ENCODE data around the gene KCNJ6. TPM values are rescaled to one million over a fixed set of nuclear protein-coding genes. Genes with fewer than 3 reads are reported as not detected.

KCNJ6 gene
- total RNA-seq, 1 experiment from 2014 or later: not detected

GRCh38 chr21:37819372-37819771 lies 96.9 kb downstream of the KCNJ6 start:
- CTCF ChIA-PET: no interaction called here
- Histone ChIP-seq H3K4me1 (0 out of 2 replicates have a peak, but pooled peaks cover 10% of the 10 kb centered on the region), H3K27me3 (replicated peaks; ENCODE audit: control insufficient read depth, insufficient read depth, low read length) (no peaks in the 10 kb centered on the region), H3K9me3 (no peaks in the 10 kb centered on the region), H3K4me3 (ENCODE audit: low read depth, low read length) (no peak overlapping the region), H3K36me3 (ENCODE audit: control insufficient read depth, insufficient read depth, low read length) (no peaks in the 10 kb centered on the region)
- H3K36me3 Mint-ChIP-seq (ENCODE audit: insufficient read depth, unreplicated experiment): no peaks in the 10 kb centered on the region
- H3K4me3 Mint-ChIP-seq (ENCODE audit: unreplicated experiment): no peak overlapping the region
- BruUV-seq (replicated peaks): no TSS peak
- no peak for DNase-seq
- H3K4me1 Mint-ChIP-seq (ENCODE audit: low read depth, unreplicated experiment): peaks cover 6% of the 10 kb centered on the region
- H3K9me3 Mint-ChIP-seq (ENCODE audit: unreplicated experiment): no peaks in the 10 kb centered on the region
- POLR2A ChIA-PET: no interaction called here
- TF ChIP-seq, protein P1, sequence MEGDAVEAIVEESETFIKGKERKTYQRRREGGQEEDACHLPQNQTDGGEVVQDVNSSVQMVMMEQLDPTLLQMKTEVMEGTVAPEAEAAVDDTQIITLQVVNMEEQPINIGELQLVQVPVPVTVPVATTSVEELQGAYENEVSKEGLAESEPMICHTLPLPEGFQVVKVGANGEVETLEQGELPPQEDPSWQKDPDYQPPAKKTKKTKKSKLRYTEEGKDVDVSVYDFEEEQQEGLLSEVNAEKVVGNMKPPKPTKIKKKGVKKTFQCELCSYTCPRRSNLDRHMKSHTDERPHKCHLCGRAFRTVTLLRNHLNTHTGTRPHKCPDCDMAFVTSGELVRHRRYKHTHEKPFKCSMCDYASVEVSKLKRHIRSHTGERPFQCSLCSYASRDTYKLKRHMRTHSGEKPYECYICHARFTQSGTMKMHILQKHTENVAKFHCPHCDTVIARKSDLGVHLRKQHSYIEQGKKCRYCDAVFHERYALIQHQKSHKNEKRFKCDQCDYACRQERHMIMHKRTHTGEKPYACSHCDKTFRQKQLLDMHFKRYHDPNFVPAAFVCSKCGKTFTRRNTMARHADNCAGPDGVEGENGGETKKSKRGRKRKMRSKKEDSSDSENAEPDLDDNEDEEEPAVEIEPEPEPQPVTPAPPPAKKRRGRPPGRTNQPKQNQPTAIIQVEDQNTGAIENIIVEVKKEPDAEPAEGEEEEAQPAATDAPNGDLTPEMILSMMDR (IDR thresholded peaks at IDR 0.05; ENCODE audit: insufficient read depth in 1 of 2, low read depth in 1 of 2, low read length in 1 of 2, severe bottlenecking in 1 of 2, unreplicated experiment in 1 of 2): no peak
- H3K27ac Mint-ChIP-seq (ENCODE audit: unreplicated experiment): no peak overlapping the region
- H3K27me3 Mint-ChIP-seq (ENCODE audit: insufficient read depth, unreplicated experiment): peaks cover 6% of the 10 kb centered on the region
- intact Hi-C loops (cut with micrococcal nuclease; ENCODE audit: unreplicated experiment): no loop called here

DNA sequence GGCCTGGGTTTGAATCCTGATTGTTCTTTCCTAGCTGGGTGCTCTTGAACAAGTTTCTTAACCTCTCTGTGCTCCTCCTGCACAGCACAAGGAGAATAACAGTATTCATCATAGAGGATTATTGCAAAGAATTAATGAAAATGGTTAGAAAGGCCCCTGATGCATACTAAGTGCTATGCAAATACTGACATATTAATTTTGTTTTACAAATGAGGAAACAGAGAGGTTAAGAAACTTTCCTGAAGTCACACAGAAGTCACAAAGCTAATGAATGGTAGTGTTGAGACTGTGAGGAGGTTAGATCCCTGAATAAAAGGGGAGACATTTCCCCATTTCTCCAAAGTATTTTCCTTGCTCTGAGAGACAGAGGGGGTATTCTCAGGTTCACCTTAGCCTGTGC lies 99.0 kb downstream of the KCNJ6 start:
- Mint-ChIP-seq H3K36me3 (ENCODE audit: insufficient read depth, unreplicated experiment) (no peaks in the 10 kb centered on the region), H3K9me3 (ENCODE audit: unreplicated experiment) (peaks cover 19% of the 10 kb centered on the region), H3K4me1 (ENCODE audit: low read depth, unreplicated experiment) (peaks cover 6% of the 10 kb centered on the region), H3K4me3 (ENCODE audit: unreplicated experiment) (no peak overlapping the region), H3K27me3 (ENCODE audit: insufficient read depth, unreplicated experiment) (no peaks in the 10 kb centered on the region), H3K27ac (ENCODE audit: unreplicated experiment) (no peak overlapping the region)
- H3K9me3 ChIP-seq: peaks cover 6% of the 10 kb centered on the region
- CTCF ChIA-PET: no interaction called here
- H3K4me1 ChIP-seq: 0 out of 2 replicates have a peak, but pooled peaks cover 10% of the 10 kb centered on the region
- TF ChIP-seq, protein P1 (IDR thresholded peaks at IDR 0.05; ENCODE audit: insufficient read depth in 1 of 2, low read depth in 1 of 2, low read length in 1 of 2, severe bottlenecking in 1 of 2, unreplicated experiment in 1 of 2): no peak
- intact Hi-C loops (cut with micrococcal nuclease; ENCODE audit: unreplicated experiment): no loop called here
- H3K36me3 ChIP-seq (ENCODE audit: control insufficient read depth, insufficient read depth, low read length): no peaks in the 10 kb centered on the region
- no peaks in the 10 kb centered on the region for H3K27me3 ChIP-seq (replicated peaks; ENCODE audit: control insufficient read depth, insufficient read depth, low read length)
- POLR2A ChIA-PET: no interaction called here
- BruUV-seq (replicated peaks): no TSS peak
- H3K4me3 ChIP-seq (ENCODE audit: low read depth, low read length): no peak overlapping the region
- DNase-seq: no peak

GRCh38 chr21:37815893-37816292 lies 100.4 kb downstream of the KCNJ6 start:
- intact Hi-C loops (cut with micrococcal nuclease; ENCODE audit: unreplicated experiment): no loop called here
- Histone ChIP-seq H3K4me1 (0 out of 2 replicates have a peak, but pooled peaks cover 10% of the 10 kb centered on the region), H3K4me3 (ENCODE audit: low read depth, low read length) (no peak overlapping the region), H3K27me3 (replicated peaks; ENCODE audit: control insufficient read depth, insufficient read depth, low read length) (no peaks in the 10 kb centered on the region), H3K36me3 (ENCODE audit: control insufficient read depth, insufficient read depth, low read length) (no peaks in the 10 kb centered on the region), H3K9me3 (peaks cover 6% of the 10 kb centered on the region)
- POLR2A ChIA-PET: no interaction called here
- H3K4me1 Mint-ChIP-seq (ENCODE audit: low read depth, unreplicated experiment): peaks cover 6% of the 10 kb centered on the region
- DNase-seq: no peak
- TF ChIP-seq, protein P1 (IDR thresholded peaks at IDR 0.05; ENCODE audit: insufficient read depth in 1 of 2, low read depth in 1 of 2, low read length in 1 of 2, severe bottlenecking in 1 of 2, unreplicated experiment in 1 of 2): no peak
- no peak overlapping the region for H3K27ac Mint-ChIP-seq (ENCODE audit: unreplicated experiment)
- no peaks in the 10 kb centered on the region for H3K27me3 Mint-ChIP-seq (ENCODE audit: insufficient read depth, unreplicated experiment)
- no TSS peak for BruUV-seq (replicated peaks)
- CTCF ChIA-PET: no interaction called here
- no peak overlapping the region for H3K4me3 Mint-ChIP-seq (ENCODE audit: unreplicated experiment)
- H3K36me3 Mint-ChIP-seq (ENCODE audit: insufficient read depth, unreplicated experiment): no peaks in the 10 kb centered on the region
- peaks cover 19% of the 10 kb centered on the region for H3K9me3 Mint-ChIP-seq (ENCODE audit: unreplicated experiment)

Measured in Caco-2 (cell line).